ENCODE measurements around the gene NHLRC2.
A peak's percentile ranks its signal among the peaks of the same experiment; 100 is the strongest.

Gene NHLRC2

DNA sequence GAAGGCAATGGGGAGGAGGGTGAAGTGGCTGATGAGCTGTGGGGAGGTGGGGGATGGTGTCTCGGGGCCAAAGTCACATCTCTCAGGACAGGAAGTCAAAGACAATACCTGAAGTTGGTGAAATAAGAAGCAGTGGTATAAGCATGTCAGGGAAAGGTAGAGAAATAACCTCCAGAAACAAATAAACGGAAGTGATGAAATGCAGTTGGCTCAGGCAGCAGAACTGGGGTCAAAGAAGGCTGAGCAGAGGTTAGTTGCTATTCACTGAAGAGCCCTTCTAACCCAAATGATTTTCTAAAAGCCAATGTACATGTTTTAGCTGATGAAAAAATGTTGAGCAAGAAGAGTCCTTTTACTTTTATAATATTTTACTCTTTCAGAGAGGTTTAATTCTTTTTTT, 110.6 kb downstream of the NHLRC2 start:
- no peak for FAIRE-seq
- no peak for DNase-seq (ENCODE audit: extremely low spot score, insufficient read length, low read depth)

GRCh38 chr10:113965683-113966082, 111.2 kb downstream of the NHLRC2 start:
- peak; percentile 87 for FAIRE-seq
- no peak for DNase-seq (ENCODE audit: extremely low spot score, insufficient read length, low read depth)
